HG02678 (cell line): ENCODE data around the gene TAX1BP1.
"Not testable (repeated sequence)": the region's sequence is repeated elsewhere in the genome, so short reads cannot be mapped to it uniquely, and the experiment has no call there.

Source experiments
- ATAC-seq: cut with Tn5 transposase; IDR thresholded peaks from one replicate; pipeline ENCODE4 v1.9.1; 2021; ENCODE audit warnings: mild to moderate bottlenecking, moderate library complexity; ENCODE audit not compliant: unreplicated experiment

Gene TAX1BP1

GRCh38 chr7:27840760-27841364 lies 100.9 kb downstream of the TAX1BP1 start:
- no peak for ATAC-seq

GRCh38 chr7:27842094-27842692 lies 102.2 kb downstream of the TAX1BP1 start:
- no peak for ATAC-seq

- ATAC-seq = no peak
These were observed 102.9 kb downstream of the TAX1BP1 start for GRCh38 chr7:27842851-27843250.

- ATAC-seq = no peak
These were observed 103.8 kb downstream of the TAX1BP1 start for GRCh38 chr7:27843584-27844305.

GRCh38 chr7:27846388-27846787 lies 106.4 kb downstream of the TAX1BP1 start:
- no peak for ATAC-seq

- no peak for ATAC-seq
These were observed 110.6 kb downstream of the TAX1BP1 start for GRCh38 chr7:27850531-27850930.

- ATAC-seq = not testable (repeated sequence)
These were observed 116.9 kb downstream of the TAX1BP1 start for GRCh38 chr7:27856703-27857485.

- ATAC-seq = no peak
These were observed 120.8 kb downstream of the TAX1BP1 start for GRCh38 chr7:27860800-27861199.

GRCh38 chr7:27861747-27862146 lies 121.8 kb downstream of the TAX1BP1 start:
- no peak for ATAC-seq

- no peak for ATAC-seq
These were observed 123.9 kb downstream of the TAX1BP1 start for GRCh38 chr7:27863880-27864279.

- ATAC-seq = no peak
These were observed 126.3 kb downstream of the TAX1BP1 start for GRCh38 chr7:27866256-27866655.

- ATAC-seq = no peak
These were observed 127.1 kb downstream of the TAX1BP1 start for GRCh38 chr7:27866828-27867672.

- no peak for ATAC-seq
These were observed 128.2 kb downstream of the TAX1BP1 start for GRCh38 chr7:27868131-27868550.

- ATAC-seq = no peak
These were observed 129.1 kb downstream of the TAX1BP1 start for GRCh38 chr7:27869056-27869455.

GRCh38 chr7:27870595-27870994 lies 130.6 kb downstream of the TAX1BP1 start:
- ATAC-seq = no peak

GRCh38 chr7:27871086-27871485 lies 131.1 kb downstream of the TAX1BP1 start:
- no peak for ATAC-seq

GRCh38 chr7:27871866-27872265 lies 131.9 kb downstream of the TAX1BP1 start:
- ATAC-seq = no peak

GRCh38 chr7:27872356-27873275 lies 132.7 kb downstream of the TAX1BP1 start:
- ATAC-seq = no peak
